ENCODE results near the gene GPR152.

DNA sequence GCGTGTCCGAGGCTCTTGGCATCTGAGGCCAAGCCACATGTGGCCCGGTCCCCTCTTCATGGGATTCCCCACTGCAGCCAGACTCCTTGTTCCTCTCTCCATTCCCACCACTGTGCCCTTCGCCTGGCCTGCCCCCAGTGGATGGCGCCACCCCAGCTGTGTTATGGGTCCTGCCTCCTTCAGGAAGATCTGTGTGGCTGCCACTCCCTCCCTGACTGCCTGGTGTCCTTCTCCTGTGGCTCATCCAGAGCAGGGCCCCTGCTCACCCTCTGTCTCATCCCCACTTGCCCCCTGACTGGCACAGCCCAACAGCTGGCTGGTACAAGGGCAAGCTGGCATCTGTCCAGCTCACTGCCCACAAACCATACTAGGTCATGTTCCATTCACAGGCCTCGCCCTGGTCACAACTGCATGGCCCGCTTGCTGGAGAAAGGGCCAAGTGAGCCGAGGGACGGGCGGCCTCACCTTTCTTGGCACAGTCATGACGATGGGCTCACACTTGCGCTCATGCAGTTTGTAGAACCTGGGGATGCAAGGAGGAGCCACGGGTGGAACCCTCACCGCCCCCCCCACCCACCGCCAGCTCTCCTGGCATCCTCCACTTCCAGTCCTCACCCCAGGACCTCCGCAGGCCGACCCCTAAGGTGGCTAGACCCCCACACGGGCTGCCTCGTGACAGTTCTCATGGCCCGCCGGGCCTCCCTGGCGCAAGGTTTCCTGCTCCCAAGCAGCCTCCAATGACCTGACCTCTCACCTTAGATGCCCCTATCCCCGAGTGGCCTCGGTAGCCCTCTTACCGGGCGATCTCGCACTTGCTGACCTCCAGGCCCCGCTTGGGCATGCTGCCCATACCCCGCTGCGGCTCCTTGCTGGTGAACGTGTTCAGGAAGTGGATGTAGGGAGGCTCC, 13.0 kb downstream of the GPR152 start:
- TF ChIP-seq CTCF (IDR thresholded peaks at IDR 0.05; ENCODE audit: low read depth, low read length) (peak; percentile 55), EZH2phosphoT487 (IDR thresholded peaks at IDR 0.05; ENCODE audit: low read depth) (no peak)

All from OCI-LY3 (cell line).